HL-60 (cell line): ENCODE measurements around the gene PAMR1.

Experiments
- CTCF ChIP-seq: IDR thresholded peaks from one replicate; pipeline ENCODE4 v1.5.1; 2011; ENCODE audit warnings: low read length, control low read depth, inconsistent platforms; ENCODE audit not compliant: insufficient read depth
- POLR2AphosphoS5 ChIP-seq: IDR thresholded peaks from 2 replicates; pipeline ENCODE4 v1.6.1; 2012; ENCODE audit warnings: low read depth

- TF ChIP-seq CTCF (no peak), POLR2AphosphoS5 (no peak)
Measured at GRCh38 chr11:35511666-35512065, 13.8 kb downstream of the PAMR1 start.
